Endothelial cell of umbilical vein (primary cell): ENCODE data around the gene PRKCG. TPM values are rescaled to one million over a fixed set of nuclear protein-coding genes. Genes with fewer than 3 reads are reported as not detected.

ENCODE experiments used
- BruUV-seq: library from RNA; stranded (reverse); fragments of 400-500 nt; replicated peaks from 2 replicates; lab custom pipeline; 2021; lab: Mats Ljungman, UMichigan
- CTCF ChIA-PET: fragments of 300-600, 350-600 bp; sonication (Branson Sonifier 250); formaldehyde crosslinking; loops from one replicate; lab custom pipeline; 2021; ENCODE audit warnings: antibody characterized with exemption, inconsistent platforms; lab: Charles Lee
- POLR2A ChIA-PET: fragments of 300-600, 350-600 bp; sonication (Branson Sonifier 250); formaldehyde crosslinking; loops from one replicate; lab custom pipeline; 2021; ENCODE audit warnings: antibody characterized with exemption, inconsistent platforms; lab: Charles Lee
- DNase-seq: peaks from one replicate; pipeline ENCODE4 v3.0.0-alpha.2; 2011; ENCODE audit warnings: low read depth, low spot score
- FAIRE-seq: peaks from 2 replicates; lab custom pipeline; 2011; peaks lifted over from hg19 to GRCh38; lab: Jason Lieb, UNC
- H2AFZ ChIP-seq: 2 replicates; pipeline ENCODE4 v1.6.0; 2012; ENCODE audit warnings: low read depth, low read length, control low read depth, inconsistent platforms
- H3K27ac ChIP-seq: 2 replicates; pipeline ENCODE4 v1.5.1; 2011; ENCODE audit warnings: low read depth, mild to moderate bottlenecking, control low read depth, low read length, moderate library complexity; ENCODE audit not compliant: insufficient read depth
- H3K27me3 ChIP-seq, 2 experiments: 2 replicates each; pipeline versions ENCODE4 v1.6.0 to v1.6.1; 2011; ENCODE audit warnings: low read length in 2 of 2, mixed read lengths in 1 of 2; ENCODE audit not compliant: control insufficient read depth in 2 of 2, insufficient read depth in 2 of 2
- H3K36me3 ChIP-seq, 2 experiments: 2 replicates in 1 of 2; 3 replicates in 1 of 2; pipeline ENCODE4 v1.5.1; 2011; ENCODE audit warnings: low read length in 2 of 2, mild to moderate bottlenecking in 1 of 2, moderate library complexity in 1 of 2; ENCODE audit not compliant: control insufficient read depth in 2 of 2, insufficient read depth in 2 of 2; ENCODE audit errors: extremely low read depth in 1 of 2
- H3K4me1 ChIP-seq: 3 replicates; pipeline ENCODE4 v1.5.1; 2011; ENCODE audit warnings: mild to moderate bottlenecking, low read length; ENCODE audit not compliant: control insufficient read depth, insufficient read depth; ENCODE audit errors: extremely low read depth
- H3K4me2 ChIP-seq: 2 replicates; pipeline ENCODE4 v1.6.1; 2011; ENCODE audit warnings: low read length, control low read depth, mixed read lengths; ENCODE audit not compliant: insufficient read depth
- H3K4me3 ChIP-seq, 3 experiments: fragments of 200-600 bp in 1 of 3; sonication (generic), shearing (Covaris generic) in 1 of 3; replicated peaks in 1 of 3; 2 replicates each; pipeline ENCODE4 v1.5.1; 2011 to 2016; ENCODE audit warnings: control low read depth in 3 of 3, low read length in 3 of 3, mild to moderate bottlenecking in 2 of 3, inconsistent platforms in 1 of 3, low read depth in 1 of 3, moderate library complexity in 1 of 3; ENCODE audit not compliant: insufficient read depth in 1 of 3
- H3K79me2 ChIP-seq: 2 replicates; pipeline ENCODE4 v1.6.0; 2012; ENCODE audit warnings: low read length, inconsistent platforms; ENCODE audit not compliant: control insufficient read depth, insufficient read depth
- H3K9ac ChIP-seq: replicated peaks from 2 replicates; pipeline ENCODE3; 2011; ENCODE audit warnings: low read length, control low read depth; ENCODE audit not compliant: insufficient read depth; ENCODE audit errors: extremely low read depth
- H3K9me1 ChIP-seq: replicated peaks from 3 replicates; pipeline ENCODE4 v1.6.0; 2011; ENCODE audit warnings: mild to moderate bottlenecking, low read length; ENCODE audit not compliant: control insufficient read depth, insufficient read depth; ENCODE audit errors: extremely low read depth
- H3K9me3 ChIP-seq: replicated peaks from 2 replicates; pipeline ENCODE4 v1.5.1; 2012; ENCODE audit warnings: low read length, inconsistent platforms; ENCODE audit not compliant: control insufficient read depth, insufficient read depth
- H4K20me1 ChIP-seq: replicated peaks from 2 replicates; pipeline ENCODE3; 2011; ENCODE audit warnings: mild to moderate bottlenecking, low read length; ENCODE audit not compliant: control insufficient read depth, insufficient read depth; ENCODE audit errors: extremely low read depth
- CTCF ChIP-seq, 2 donors: IDR thresholded peaks; 1 replicate in 1 of 2; 2 replicates in 1 of 2; pipeline ENCODE4 v1.5.1; 2011; ENCODE audit warnings: low read length in 2 of 2, mild to moderate bottlenecking in 2 of 2, moderate library complexity in 2 of 2, control low read depth in 1 of 2, inconsistent platforms in 1 of 2, low read depth in 1 of 2; ENCODE audit not compliant: insufficient read depth in 1 of 2; ENCODE audit errors: extremely low read depth in 1 of 2
- EZH2 ChIP-seq: IDR thresholded peaks from 2 replicates; pipeline ENCODE4 v1.6.1; 2012; ENCODE audit warnings: borderline replicate concordance, low read depth, mild to moderate bottlenecking, moderate library complexity, low read length, inconsistent platforms; ENCODE audit not compliant: severe bottlenecking
- FOS ChIP-seq: IDR thresholded peaks from 2 replicates; pipeline ENCODE4 v1.6.1; 2011; ENCODE audit warnings: mild to moderate bottlenecking, low read length, moderate library complexity, borderline replicate concordance; ENCODE audit not compliant: insufficient read depth
- GATA2 ChIP-seq: IDR thresholded peaks from 2 replicates; pipeline ENCODE4 v1.7.0; 2011; ENCODE audit warnings: low read depth, mild to moderate bottlenecking, moderate library complexity, mixed read lengths, low read length; ENCODE audit not compliant: insufficient read length, insufficient read depth
- JUN ChIP-seq: IDR thresholded peaks from 2 replicates; pipeline ENCODE4 v1.6.1; 2011; ENCODE audit warnings: borderline replicate concordance, low read depth; ENCODE audit not compliant: insufficient read length, insufficient read depth
- MAX ChIP-seq: IDR thresholded peaks from 2 replicates; pipeline ENCODE4 v1.6.1; 2011; ENCODE audit not compliant: insufficient read depth, insufficient read length
- MYC ChIP-seq: IDR thresholded peaks from one replicate; pipeline ENCODE4 v1.6.1; 2011; ENCODE audit warnings: mild to moderate bottlenecking, low read depth, low read length
- POLR2A ChIP-seq: IDR thresholded peaks from 2 replicates; pipeline ENCODE4 v1.6.1; 2012; ENCODE audit warnings: low read depth, mild to moderate bottlenecking, control low read depth, low read length
- POLR2AphosphoS5 ChIP-seq: IDR thresholded peaks from 2 replicates; pipeline ENCODE4 v1.6.1; 2012; ENCODE audit warnings: low read depth, mild to moderate bottlenecking, control low read depth, low read length, moderate library complexity; ENCODE audit not compliant: insufficient read depth
- dilution Hi-C: fragments of 300-500 bp; cut with MboI; formaldehyde crosslinking; loops from one replicate; pipeline ENCODE4 v1.15.0; 2019; ENCODE audit warnings: low sequenced_read_pairs; ENCODE audit not compliant: extremely low pct_ligation_motif_present
- intact Hi-C: fragments of 100-400 bp; cut with micrococcal nuclease; formaldehyde crosslinking; loops from one replicate; pipeline ENCODE4 v1.10.0; 2022
- polyA plus RNA-seq, 4 experiments: library from polyadenylated mRNA; depleted of rRNA in 3 of 4; stranded (reverse) in 3 of 4; unstranded in 1 of 4; fragments of >200 nt; gene quantifications; 2 replicates each; pipeline versions ENCODE4 v1.2.1 to v1.2.3, GENCODE V29; 2011 to 2012; ENCODE audit warnings: missing spikeins in 1 of 4
- total RNA-seq: library from RNA; stranded (reverse); gene quantifications from 2 replicates; pipeline ENCODE4 v1.2.3, GENCODE V29; 2021

Gene PRKCG
- total and polyA plus RNA-seq, 2 donors (not counting 3 experiments of a cell fraction or from before 2014, with no cell fraction given): 0.07 TPM; not detected in 1

GRCh38 chr19:53944416-53944815, 62.4 kb downstream of the PRKCG start:
- Histone ChIP-seq H3K4me3 (no peak overlapping the region), H4K20me1 (no peaks in the 10 kb centered on the region), H3K79me2 (no peaks in the 10 kb centered on the region), H3K9me3 (no peaks in the 10 kb centered on the region), H3K36me3 (no peaks in the 10 kb centered on the region), H3K4me2 (no peak overlapping the region), H2AFZ (no peak overlapping the region), H3K27ac (no peak overlapping the region), H3K4me1 (no peaks in the 10 kb centered on the region), H3K27me3 (peaks cover 11 to 30% of the 10 kb centered on the region in 2 experiments), H3K9me1 (no peaks in the 10 kb centered on the region), H3K9ac (no peak overlapping the region)
- DNase-seq (no peak), FAIRE-seq (no peak)
- ChIA-PET POLR2A (no interaction called here), CTCF (interaction anchor here (1.7 kb wide), 1 partner anchor 79 kb away, joined by 6 read pairs; no protein-coding TSS in a partner anchor)
- BruUV-seq: no TSS peak
- TF ChIP-seq JUN: no peak
- TF ChIP-seq CTCF (IDR thresholded peaks at IDR 0.05; ENCODE audit: extremely low read depth in 1 of 2, insufficient read depth in 1 of 2, low read depth in 1 of 2, low read length in 2 of 2): no peak
- TF ChIP-seq MYC: no peak
- TF ChIP-seq GATA2: no peak
- no peak for TF ChIP-seq EZH2
- TF ChIP-seq POLR2A: no peak
- TF ChIP-seq FOS: no peak
- no peak for TF ChIP-seq POLR2AphosphoS5
- TF ChIP-seq MAX: no peak
- intact Hi-C loops: no loop called here
- dilution Hi-C loops: no loop called here
